ENCODE data around the gene GRIN1. TPM values are rescaled to one million over a fixed set of nuclear protein-coding genes. Genes with fewer than 3 reads are reported as not detected.
A peak's percentile ranks its signal among the peaks of the same experiment; 100 is the strongest.

Gene GRIN1
- total RNA-seq, 4 donors from 2014 or later, result not detected

GRCh38 chr9:137206602-137207001, 67.6 kb downstream of the GRIN1 start:
- no peak overlapping the region for H3K27ac ChIP-seq
- no peak for DNase-seq
- H3K4me1 ChIP-seq, result peaks cover 5 to 43% (median 22%) of the 10 kb centered on the region in 4 donors
- H3K27me3 ChIP-seq, result no peaks in the 10 kb centered on the region
- peak overlapping the region in 3 of 4 donors; percentile 90 to 100 (median 99) for H3K4me3 ChIP-seq
- no peaks in the 10 kb centered on the region for H3K36me3 ChIP-seq
- no peak for TF ChIP-seq POLR2A (IDR thresholded peaks at IDR 0.05)
- no peak for TF ChIP-seq CTCF (IDR thresholded peaks at IDR 0.05)
- H3K9me3 ChIP-seq, result no peaks in the 10 kb centered on the region

GRCh38 chr9:137211532-137211931, 72.6 kb downstream of the GRIN1 start:
- Histone ChIP-seq H3K27me3 (no peaks in the 10 kb centered on the region), H3K36me3 (peaks cover 0 to 15% (median 0%) of the 10 kb centered on the region in 3 donors), H3K4me1 (peaks cover 0 to 6% (median 2%) of the 10 kb centered on the region in 4 donors), H3K4me3 (no peak overlapping the region), H3K9me3 (no peaks in the 10 kb centered on the region), H3K27ac (no peak overlapping the region)
- no peak for DNase-seq
- TF ChIP-seq CTCF (IDR thresholded peaks at IDR 0.05), result no peak

GRCh38 chr9:137212520-137212919, 73.6 kb downstream of the GRIN1 start:
- peaks cover 0 to 12% (median 2%) of the 10 kb centered on the region in 4 donors for H3K4me1 ChIP-seq
- H3K27ac ChIP-seq, result no peak overlapping the region
- H3K36me3 ChIP-seq, result peaks cover 0 to 15% (median 0%) of the 10 kb centered on the region in 3 donors
- DNase-seq, result no peak
- H3K4me3 ChIP-seq, result no peak overlapping the region
- H3K27me3 ChIP-seq, result no peaks in the 10 kb centered on the region
- no peak for TF ChIP-seq POLR2A (IDR thresholded peaks at IDR 0.05)
- no peak for TF ChIP-seq CTCF (IDR thresholded peaks at IDR 0.05)
- no peaks in the 10 kb centered on the region for H3K9me3 ChIP-seq

- Histone ChIP-seq H3K9me3 (no peaks in the 10 kb centered on the region), H3K4me3 (no peak overlapping the region), H3K36me3 (peaks cover 0 to 15% (median 0%) of the 10 kb centered on the region in 3 donors), H3K4me1 (peaks cover 0 to 18% (median 2%) of the 10 kb centered on the region in 4 donors), H3K27me3 (no peaks in the 10 kb centered on the region), H3K27ac (no peak overlapping the region)
- TF ChIP-seq POLR2A (IDR thresholded peaks at IDR 0.05), result no peak
- TF ChIP-seq CTCF (IDR thresholded peaks at IDR 0.05), result peak in 2 of 6 experiments; percentile 18 to 22
- no peak for DNase-seq
These were observed 74.5 kb downstream of the GRIN1 start for GRCh38 chr9:137213160-137214060.

GRCh38 chr9:137214620-137215019, 75.7 kb downstream of the GRIN1 start:
- TF ChIP-seq CTCF (IDR thresholded peaks at IDR 0.05) (no peak), POLR2A (IDR thresholded peaks at IDR 0.05) (no peak)
- no peaks in the 10 kb centered on the region for H3K9me3 ChIP-seq
- DNase-seq, result no peak
- no peak overlapping the region for H3K27ac ChIP-seq
- no peak overlapping the region for H3K4me3 ChIP-seq
- no peaks in the 10 kb centered on the region for H3K27me3 ChIP-seq
- H3K4me1 ChIP-seq, result peaks cover 0 to 26% (median 2%) of the 10 kb centered on the region in 4 donors
- peaks cover 0 to 15% (median 0%) of the 10 kb centered on the region in 3 donors for H3K36me3 ChIP-seq

All from Peyer's patch (tissue), 4 donors.